B cell (primary cell): ENCODE results near the gene CAPN3. TPM values are rescaled to one million over a fixed set of nuclear protein-coding genes. Genes with fewer than 3 reads are reported as not detected.
"Not testable (repeated sequence)": the region's sequence is repeated elsewhere in the genome, so short reads cannot be mapped to it uniquely, and the experiment has no call there.

Experiments used
- ATAC-seq: fragments of 200-7000 bp; cut with Tn5 transposase; one replicate; pipeline ENCODE4 v1.10.0; 2021; ENCODE audit warnings: low read depth, mild to moderate bottlenecking, moderate number of reproducible peaks, moderate library complexity
- CTCF ChIA-PET: fragments of 350-600 bp; sonication (Branson Sonifier 250); formaldehyde crosslinking; loops from one replicate; lab custom pipeline; 2021; ENCODE audit warnings: antibody characterized with exemption, inconsistent platforms; lab: Charles Lee
- POLR2A ChIA-PET: fragments of 350-600 bp; sonication (Branson Sonifier 250); formaldehyde crosslinking; loops from one replicate; lab custom pipeline; 2021; ENCODE audit warnings: antibody characterized with exemption; lab: Charles Lee
- DNase-seq: peaks from one replicate; pipeline ENCODE4 v3.0.0; 2013
- H2AFZ ChIP-seq: 2 replicates; pipeline ENCODE4 v1.6.1; 2012; ENCODE audit warnings: mild to moderate bottlenecking, low read depth, low read length; ENCODE audit not compliant: insufficient read depth, poor library complexity, severe bottlenecking
- H3K27ac ChIP-seq, 2 donors: 1 replicate in 1 of 2; 2 replicates in 1 of 2; pipeline ENCODE4 v1.5.1; 2012 to 2013; ENCODE audit warnings: low read length in 2 of 2, mild to moderate bottlenecking in 2 of 2, moderate library complexity in 1 of 2
- H3K27me3 ChIP-seq, 4 experiments: fragments of 200-600 bp in 1 of 4; sonication (generic) in 1 of 4; replicated peaks in 1 of 4; 1 replicate in 2 of 4; 2 replicates in 2 of 4; pipeline versions ENCODE4 v1.6.1 to v1.7.0; 2013 to 2016; ENCODE audit warnings: low read length in 3 of 4, mild to moderate bottlenecking in 2 of 4, mixed read lengths in 1 of 4, moderate library complexity in 1 of 4; ENCODE audit not compliant: insufficient read depth in 4 of 4, control insufficient read depth in 3 of 4; ENCODE audit errors: control extremely low read depth in 1 of 4
- H3K36me3 ChIP-seq, 2 experiments: replicated peaks in 1 of 2; 1 replicate in 1 of 2; 2 replicates in 1 of 2; pipeline versions ENCODE4 v1.6.1 to v1.7.1; 2013; ENCODE audit warnings: low read length in 1 of 2; ENCODE audit not compliant: insufficient read depth in 2 of 2, control insufficient read depth in 1 of 2; ENCODE audit errors: control extremely low read depth in 1 of 2, extremely low read depth in 1 of 2
- H3K4me1 ChIP-seq, 2 donors: fragments of 200-600 bp in 1 of 2; sonication (generic) in 1 of 2; 1 replicate in 1 of 2; 2 replicates in 1 of 2; pipeline versions ENCODE4 v1.5.1 to v1.6.1; 2013 to 2017; ENCODE audit warnings: low read length in 2 of 2; ENCODE audit not compliant: control insufficient read depth in 2 of 2, insufficient read depth in 2 of 2
- H3K4me2 ChIP-seq: replicated peaks from 2 replicates; pipeline ENCODE3; 2012; ENCODE audit warnings: mild to moderate bottlenecking, low read depth, low read length; ENCODE audit not compliant: poor library complexity, severe bottlenecking
- H3K4me3 ChIP-seq, 5 experiments: fragments of 200-600 bp in 1 of 5; sonication (generic) in 1 of 5; 1 replicate in 3 of 5; 2 replicates in 2 of 5; pipeline versions ENCODE4 v1.5.1 to v1.7.0; 2011 to 2016; ENCODE audit warnings: low read length in 4 of 5, mild to moderate bottlenecking in 4 of 5, low read depth in 2 of 5, control low read depth in 1 of 5, moderate library complexity in 1 of 5; ENCODE audit not compliant: insufficient read depth in 1 of 5; ENCODE audit errors: control extremely low read depth in 1 of 5, extremely low read depth in 1 of 5
- H3K79me2 ChIP-seq: fragments of 200-600 bp; sonication (generic); one replicate; pipeline ENCODE4 v1.6.0; 2016; ENCODE audit warnings: low read length; ENCODE audit not compliant: control insufficient read depth, insufficient read depth
- H3K9ac ChIP-seq: fragments of 200-600 bp; sonication (generic); 2 replicates; pipeline ENCODE4 v1.6.1; 2017; ENCODE audit warnings: mild to moderate bottlenecking, low read length, moderate library complexity
- H3K9me3 ChIP-seq, 3 donors: one replicate each; pipeline versions ENCODE4 v1.6.1 to v1.7.1; 2013; ENCODE audit warnings: low read length in 2 of 3; ENCODE audit not compliant: control insufficient read depth in 2 of 3, insufficient read depth in 1 of 3; ENCODE audit errors: control extremely low read depth in 1 of 3
- H4K20me1 ChIP-seq: 2 replicates; pipeline ENCODE4 v1.6.0; 2012; ENCODE audit warnings: mild to moderate bottlenecking, low read length; ENCODE audit not compliant: insufficient read depth, control insufficient read depth, poor library complexity, severe bottlenecking
- H3K27ac Mint-ChIP-seq: one replicate; pipeline ENCODE4 v1.8.0; 2021; ENCODE audit warnings: mixed read lengths
- H3K27me3 Mint-ChIP-seq: one replicate; pipeline ENCODE4 v1.8.0; 2021; ENCODE audit warnings: mixed read lengths
- H3K4me1 Mint-ChIP-seq: one replicate; pipeline ENCODE4 v1.8.0; 2021; ENCODE audit warnings: mixed read lengths
- H3K4me3 Mint-ChIP-seq: one replicate; pipeline ENCODE4 v1.8.0; 2021; ENCODE audit warnings: mixed read lengths
- H3K9me3 Mint-ChIP-seq: one replicate; pipeline ENCODE4 v1.8.0; 2022; ENCODE audit warnings: mixed read lengths; ENCODE audit not compliant: insufficient read depth
- CTCF ChIP-seq: fragments of 200-600 bp; IDR thresholded peaks from one replicate; pipeline ENCODE4 v1.8.0; 2022; ENCODE audit warnings: antibody characterized with exemption, mild to moderate bottlenecking
- EZH2 ChIP-seq: IDR thresholded peaks from 2 replicates; pipeline ENCODE4 v1.6.1; 2012; ENCODE audit warnings: borderline replicate concordance, low read depth, mild to moderate bottlenecking, moderate library complexity, low read length; ENCODE audit not compliant: insufficient read depth, poor library complexity, severe bottlenecking
- WGBS: methylation state at CpG from one replicate; pipeline ENCODE4 v1.1.5; 2013; ENCODE audit warnings: missing lambda C conversion rate; ENCODE audit not compliant: insufficient coverage; 5-methylcytosine and 5-hydroxymethylcytosine counted together
- intact Hi-C: fragments of 100-400 bp; cut with micrococcal nuclease; formaldehyde crosslinking; loops from one replicate; pipeline ENCODE4 v1.10.0; 2022
- polyA plus RNA-seq: library from polyadenylated mRNA; depleted of rRNA; stranded (reverse); fragments of >200 nt; gene quantifications from 2 replicates; pipeline ENCODE4 v1.2.3, GENCODE V29; 2012
- total RNA-seq, 2 donors: library from RNA; stranded (reverse); fragments of 120-200 nt in 1 of 2; gene quantifications; 1 replicate in 1 of 2; 2 replicates in 1 of 2; pipeline versions ENCODE4 v1.2.3 to v1.2.4, GENCODE V29; 2013 to 2022

CAPN3 gene
- total and polyA plus RNA-seq, 2 donors (not counting 1 experiment from before 2014, with no cell fraction given): 41.7 to 143 TPM

DNA sequence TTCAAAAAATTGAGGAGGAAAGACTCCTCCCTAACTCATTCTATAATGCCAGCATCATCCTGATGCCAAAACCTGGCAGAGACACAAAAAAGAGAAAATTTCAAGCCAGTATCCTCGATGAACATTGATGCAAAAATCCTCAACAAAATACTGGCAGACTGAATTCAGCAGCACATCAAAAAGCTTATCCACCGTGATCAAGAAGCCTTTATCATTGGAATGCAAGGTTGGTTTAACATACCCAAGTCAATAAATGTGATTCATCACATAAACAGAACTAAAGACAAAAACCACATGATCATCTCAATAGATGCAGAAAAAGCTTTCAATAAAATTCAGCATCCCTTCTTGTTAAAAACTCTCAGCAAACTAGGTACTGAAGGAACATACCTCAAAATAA, 24.2 kb upstream of the CAPN3 start:
- Histone ChIP-seq H3K27ac (no peak overlapping the region), H3K9ac (no peak overlapping the region), H3K4me2 (no peak overlapping the region), H3K36me3 (peaks cover 7 to 19% of the 10 kb centered on the region in 2 experiments), H3K27me3 (no peaks in the 10 kb centered on the region), H4K20me1 (no peaks in the 10 kb centered on the region), H3K4me1 (no peaks in the 10 kb centered on the region), H3K4me3 (no peak overlapping the region), H3K79me2 (no peaks in the 10 kb centered on the region), H2AFZ (no peak overlapping the region), H3K9me3 (peaks cover 5 to 9% (median 8%) of the 10 kb centered on the region in 3 donors)
- Mint-ChIP-seq H3K9me3 (peaks cover 8% of the 10 kb centered on the region), H3K4me1 (no peaks in the 10 kb centered on the region), H3K27me3 (no peaks in the 10 kb centered on the region), H3K4me3 (no peak overlapping the region), H3K27ac (no peak overlapping the region)
- no peak for ATAC-seq
- no peak for TF ChIP-seq EZH2
- no peak for TF ChIP-seq CTCF
- WGBS: 100% methylated on average over 2 of the region's 2 CpGs
- intact Hi-C loops: no loop called here
- CTCF ChIA-PET: no interaction called here
- DNase-seq: no peak
- POLR2A ChIA-PET: no interaction called here

DNA sequence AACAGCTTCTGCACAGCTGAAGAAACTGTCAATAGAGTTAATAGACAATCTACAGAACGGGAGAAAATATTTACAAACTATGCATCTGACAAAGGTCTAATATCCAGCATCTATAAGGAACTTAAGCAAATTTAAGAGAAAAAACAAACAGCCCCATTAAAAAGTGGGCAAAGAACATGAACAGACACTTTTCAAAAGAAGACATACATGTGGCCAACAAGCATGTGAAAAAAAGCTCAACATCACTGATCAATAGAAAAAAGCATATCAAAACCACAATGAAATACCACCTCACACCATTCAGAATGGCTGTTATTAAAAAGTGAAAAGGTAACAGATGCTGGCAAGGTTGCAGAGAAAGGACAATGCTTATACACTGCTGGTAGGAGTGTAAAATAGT, 22.7 kb upstream of the CAPN3 start:
- H3K9me3 ChIP-seq, H3K27ac ChIP-seq, H3K27ac Mint-ChIP-seq, H3K4me1 Mint-ChIP-seq, CTCF ChIA-PET, H3K4me2 ChIP-seq, DNase-seq, H2AFZ ChIP-seq, ATAC-seq, H3K9ac ChIP-seq, H3K79me2 ChIP-seq, H3K9me3 Mint-ChIP-seq, H3K27me3 ChIP-seq, POLR2A ChIA-PET, H4K20me1 ChIP-seq, H3K27me3 Mint-ChIP-seq, H3K4me3 ChIP-seq, H3K4me1 ChIP-seq, H3K4me3 Mint-ChIP-seq: not testable (repeated sequence)
- peaks cover 4 to 12% of the 10 kb centered on the region in 2 experiments for H3K36me3 ChIP-seq
- no CpG with 5 or more reads among the region's 1 CpG for WGBS
- intact Hi-C loops: loop anchor here (1.0 kb wide), 1 partner anchor 16 kb away; no protein-coding TSS in a partner anchor

GRCh38 chr15:42337104-42337503, 22.2 kb upstream of the CAPN3 start:
- POLR2A ChIA-PET, H3K4me3 Mint-ChIP-seq, CTCF ChIA-PET, H3K9ac ChIP-seq, H3K79me2 ChIP-seq, H3K4me1 Mint-ChIP-seq, ATAC-seq, H2AFZ ChIP-seq, DNase-seq, H3K4me3 ChIP-seq, H3K27me3 Mint-ChIP-seq, H3K9me3 ChIP-seq, H3K4me2 ChIP-seq, H4K20me1 ChIP-seq, H3K9me3 Mint-ChIP-seq, H3K4me1 ChIP-seq, H3K27ac ChIP-seq, H3K27me3 ChIP-seq, H3K27ac Mint-ChIP-seq: not testable (repeated sequence)
- no CpG with 5 or more reads among the region's 3 CpGs for WGBS
- peaks cover 4 to 16% of the 10 kb centered on the region in 2 experiments for H3K36me3 ChIP-seq
- intact Hi-C loops: loop anchor here (1.0 kb wide), 1 partner anchor 15 kb away; no protein-coding TSS in a partner anchor
